ENCODE results near the gene XAGE3.

DNA sequence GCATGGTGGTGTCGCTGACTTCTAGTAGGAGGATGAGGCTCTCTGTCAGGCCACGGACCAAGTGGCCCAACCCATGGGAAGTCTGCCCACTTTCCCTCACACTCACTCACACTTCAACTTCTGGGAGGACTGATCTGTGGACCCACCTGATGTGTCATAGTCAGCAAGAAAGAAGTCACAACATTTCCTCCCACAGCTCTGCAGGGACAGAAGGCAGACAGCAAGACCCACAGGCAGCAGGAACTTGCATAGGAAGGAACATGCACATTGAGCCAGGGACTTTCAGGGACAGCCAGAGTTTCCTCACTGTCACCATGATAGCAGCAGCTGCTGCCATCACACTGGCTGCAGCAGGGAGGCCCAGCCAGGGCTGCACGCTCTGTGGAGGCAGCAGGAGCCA is 37.3 kb downstream of the XAGE3 start:
- TF ChIP-seq POLR2A (IDR thresholded peaks at IDR 0.05) (no peak), CTCF (IDR thresholded peaks at IDR 0.05) (no peak)

All from right lobe of liver (tissue), 4 donors.